HepG2 (cell line): ENCODE data around the gene ARHGAP26. TPM values are rescaled to one million over a fixed set of nuclear protein-coding genes. Genes with fewer than 3 reads are reported as not detected.
A peak's percentile ranks its signal among the peaks of the same experiment; 100 is the strongest.

ENCODE experiments used
- CBX2 ChIP-seq, 2 experiments: fragments of 200-600 bp in 1 of 2; sonication (generic); formaldehyde crosslinking in 1 of 2; IDR thresholded peaks; 2 replicates each; pipeline versions ENCODE4 v1.7.0 to v1.8.1; 2018 to 2022; ENCODE audit warnings: low read depth in 2 of 2, low read length in 1 of 2, mild to moderate bottlenecking in 1 of 2, missing genetic modification reagents in 1 of 2
- CCDC6 ChIP-seq: sonication (generic); formaldehyde crosslinking; IDR thresholded peaks from 2 replicates; pipeline ENCODE4 v1.8.1; 2022; ENCODE audit warnings: mild to moderate bottlenecking, missing genetic modification reagents, moderate library complexity
- DRAP1 ChIP-seq: IDR thresholded peaks from 2 replicates; pipeline ENCODE4 v1.6.1; 2016; ENCODE audit warnings: missing genetic modification reagents, missing compliant biosample characterization
- HINFP ChIP-seq: sonication (generic); formaldehyde crosslinking; IDR thresholded peaks from 2 replicates; pipeline ENCODE4 v1.4.0; 2020; ENCODE audit warnings: low read depth, mild to moderate bottlenecking, missing genetic modification reagents
- KDM1A ChIP-seq: IDR thresholded peaks from 2 replicates; pipeline ENCODE4 v1.6.1; 2016; ENCODE audit warnings: missing compliant biosample characterization
- KLF11 ChIP-seq: IDR thresholded peaks from 2 replicates; pipeline ENCODE4 v1.6.1; 2016; ENCODE audit warnings: missing compliant biosample characterization
- MBNL3 ChIP-seq: fragments of 250-450 bp; sonication (Bioruptor Pico); conservative IDR thresholded peaks from 2 replicates; pipeline ENCODE4 v1.8.0; 2022; ENCODE audit warnings: mild to moderate bottlenecking, inconsistent platforms
- MLLT10 ChIP-seq: sonication (generic); formaldehyde crosslinking; IDR thresholded peaks from 2 replicates; pipeline ENCODE4 v1.4.0; 2020; ENCODE audit warnings: missing genetic modification reagents
- MZF1 ChIP-seq: sonication (generic); formaldehyde crosslinking; IDR thresholded peaks from 2 replicates; pipeline ENCODE4 v1.8.1; 2023; ENCODE audit warnings: mild to moderate bottlenecking, missing genetic modification reagents, borderline replicate concordance
- RFXANK ChIP-seq: IDR thresholded peaks from 2 replicates; pipeline ENCODE4 v1.6.1; 2016
- polyA plus RNA-seq, 8 experiments: library from polyadenylated mRNA; depleted of rRNA in 3 of 8; stranded (reverse) in 7 of 8; unstranded in 1 of 8; fragments of >200 nt; fragmentation: Illumina TruSeq in 4 of 8; extraction: Trizol in 4 of 8; gene quantifications; 2 replicates each; pipeline versions ENCODE4 v1.2.1 to v1.2.3, GENCODE V29; 2011 to 2016; ENCODE audit warnings: low read depth in 4 of 8, missing spikeins in 1 of 8, mixed read lengths in 1 of 8; ENCODE audit not compliant: insufficient read depth in 1 of 8
- total RNA-seq, 5 experiments: library from RNA; depleted of rRNA; stranded (reverse); fragments of >200 nt; fragmentation: Illumina TruSeq; extraction: Trizol; gene quantifications; 2 replicates each; pipeline ENCODE4 v1.2.3, GENCODE V29; 2016; ENCODE audit warnings: low read depth in 1 of 5
- TF ChIP-seq, protein P1 (sequence below): sonication (generic); formaldehyde crosslinking; IDR thresholded peaks from 2 replicates; pipeline ENCODE4 v1.5.1; 2020; ENCODE audit warnings: mild to moderate bottlenecking, missing genetic modification reagents, moderate library complexity
- TF ChIP-seq, protein P2 (sequence below): sonication (generic); formaldehyde crosslinking; IDR thresholded peaks from 2 replicates; pipeline ENCODE4 v1.5.0; 2020; ENCODE audit warnings: mild to moderate bottlenecking, missing genetic modification reagents, borderline replicate concordance
- TF ChIP-seq, protein P3 (sequence below): sonication (generic); formaldehyde crosslinking; IDR thresholded peaks from 2 replicates; pipeline ENCODE4 v1.4.0; 2020; ENCODE audit warnings: mild to moderate bottlenecking, missing genetic modification reagents

ARHGAP26 gene
- total and polyA plus RNA-seq, 2 of the 13 experiments (the other 11 are each of a cell fraction or from before 2014, with no cell fraction given): 9.6 to 18.2 TPM

- TF ChIP-seq, protein P1, sequence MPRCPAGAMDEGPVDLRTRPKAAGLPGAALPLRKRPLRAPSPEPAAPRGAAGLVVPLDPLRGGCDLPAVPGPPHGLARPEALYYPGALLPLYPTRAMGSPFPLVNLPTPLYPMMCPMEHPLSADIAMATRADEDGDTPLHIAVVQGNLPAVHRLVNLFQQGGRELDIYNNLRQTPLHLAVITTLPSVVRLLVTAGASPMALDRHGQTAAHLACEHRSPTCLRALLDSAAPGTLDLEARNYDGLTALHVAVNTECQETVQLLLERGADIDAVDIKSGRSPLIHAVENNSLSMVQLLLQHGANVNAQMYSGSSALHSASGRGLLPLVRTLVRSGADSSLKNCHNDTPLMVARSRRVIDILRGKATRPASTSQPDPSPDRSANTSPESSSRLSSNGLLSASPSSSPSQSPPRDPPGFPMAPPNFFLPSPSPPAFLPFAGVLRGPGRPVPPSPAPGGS (CRISPR knock-in tag): no peak
- TF ChIP-seq MZF1 (CRISPR knock-in tag) (no peak), KDM1A (CRISPR knock-in tag) (peak; percentile 36; the same call in 1 of the 2 replicates), CCDC6 (CRISPR knock-in tag) (no peak), KLF11 (CRISPR knock-in tag) (peak; percentile 76; the same call in 1 of the 2 replicates), RFXANK (no peak), MBNL3 (CRISPR knock-in tag) (no peak), MLLT10 (CRISPR knock-in tag) (no peak), DRAP1 (CRISPR knock-in tag) (peak; percentile 48; the same call in 1 of the 2 replicates), HINFP (peak; percentile 68; the same call in 1 of the 2 replicates), CBX2 (IDR thresholded peaks at IDR 0.05; ENCODE audit: low read depth, low read length) (no peak), CBX2 (CRISPR knock-in tag; IDR thresholded peaks at IDR 0.05; ENCODE audit: low read depth) (no peak)
- TF ChIP-seq, protein P2, sequence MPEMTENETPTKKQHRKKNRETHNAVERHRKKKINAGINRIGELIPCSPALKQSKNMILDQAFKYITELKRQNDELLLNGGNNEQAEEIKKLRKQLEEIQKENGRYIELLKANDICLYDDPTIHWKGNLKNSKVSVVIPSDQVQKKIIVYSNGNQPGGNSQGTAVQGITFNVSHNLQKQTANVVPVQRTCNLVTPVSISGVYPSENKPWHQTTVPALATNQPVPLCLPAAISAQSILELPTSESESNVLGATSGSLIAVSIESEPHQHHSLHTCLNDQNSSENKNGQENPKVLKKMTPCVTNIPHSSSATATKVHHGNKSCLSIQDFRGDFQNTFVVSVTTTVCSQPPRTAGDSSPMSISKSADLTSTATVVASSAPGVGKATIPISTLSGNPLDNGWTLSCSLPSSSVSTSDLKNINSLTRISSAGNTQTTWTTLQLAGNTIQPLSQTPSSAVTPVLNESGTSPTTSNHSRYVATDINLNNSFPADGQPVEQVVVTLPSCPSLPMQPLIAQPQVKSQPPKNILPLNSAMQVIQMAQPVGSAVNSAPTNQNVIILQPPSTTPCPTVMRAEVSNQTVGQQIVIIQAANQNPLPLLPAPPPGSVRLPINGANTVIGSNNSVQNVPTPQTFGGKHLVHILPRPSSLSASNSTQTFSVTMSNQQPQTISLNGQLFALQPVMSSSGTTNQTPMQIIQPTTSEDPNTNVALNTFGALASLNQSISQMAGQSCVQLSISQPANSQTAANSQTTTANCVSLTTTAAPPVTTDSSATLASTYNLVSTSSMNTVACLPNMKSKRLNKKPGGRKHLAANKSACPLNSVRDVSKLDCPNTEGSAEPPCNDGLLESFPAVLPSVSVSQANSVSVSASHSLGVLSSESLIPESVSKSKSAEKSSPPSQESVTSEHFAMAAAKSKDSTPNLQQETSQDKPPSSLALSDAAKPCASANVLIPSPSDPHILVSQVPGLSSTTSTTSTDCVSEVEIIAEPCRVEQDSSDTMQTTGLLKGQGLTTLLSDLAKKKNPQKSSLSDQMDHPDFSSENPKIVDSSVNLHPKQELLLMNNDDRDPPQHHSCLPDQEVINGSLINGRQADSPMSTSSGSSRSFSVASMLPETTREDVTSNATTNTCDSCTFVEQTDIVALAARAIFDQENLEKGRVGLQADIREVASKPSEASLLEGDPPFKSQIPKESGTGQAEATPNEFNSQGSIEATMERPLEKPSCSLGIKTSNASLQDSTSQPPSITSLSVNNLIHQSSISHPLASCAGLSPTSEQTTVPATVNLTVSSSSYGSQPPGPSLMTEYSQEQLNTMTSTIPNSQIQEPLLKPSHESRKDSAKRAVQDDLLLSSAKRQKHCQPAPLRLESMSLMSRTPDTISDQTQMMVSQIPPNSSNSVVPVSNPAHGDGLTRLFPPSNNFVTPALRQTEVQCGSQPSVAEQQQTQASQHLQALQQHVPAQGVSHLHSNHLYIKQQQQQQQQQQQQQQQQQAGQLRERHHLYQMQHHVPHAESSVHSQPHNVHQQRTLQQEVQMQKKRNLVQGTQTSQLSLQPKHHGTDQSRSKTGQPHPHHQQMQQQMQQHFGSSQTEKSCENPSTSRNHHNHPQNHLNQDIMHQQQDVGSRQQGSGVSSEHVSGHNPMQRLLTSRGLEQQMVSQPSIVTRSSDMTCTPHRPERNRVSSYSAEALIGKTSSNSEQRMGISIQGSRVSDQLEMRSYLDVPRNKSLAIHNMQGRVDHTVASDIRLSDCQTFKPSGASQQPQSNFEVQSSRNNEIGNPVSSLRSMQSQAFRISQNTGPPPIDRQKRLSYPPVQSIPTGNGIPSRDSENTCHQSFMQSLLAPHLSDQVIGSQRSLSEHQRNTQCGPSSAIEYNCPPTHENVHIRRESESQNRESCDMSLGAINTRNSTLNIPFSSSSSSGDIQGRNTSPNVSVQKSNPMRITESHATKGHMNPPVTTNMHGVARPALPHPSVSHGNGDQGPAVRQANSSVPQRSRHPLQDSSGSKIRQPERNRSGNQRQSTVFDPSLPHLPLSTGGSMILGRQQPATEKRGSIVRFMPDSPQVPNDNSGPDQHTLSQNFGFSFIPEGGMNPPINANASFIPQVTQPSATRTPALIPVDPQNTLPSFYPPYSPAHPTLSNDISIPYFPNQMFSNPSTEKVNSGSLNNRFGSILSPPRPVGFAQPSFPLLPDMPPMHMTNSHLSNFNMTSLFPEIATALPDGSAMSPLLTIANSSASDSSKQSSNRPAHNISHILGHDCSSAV (CRISPR knock-in tag): no peak
- TF ChIP-seq, protein P3, sequence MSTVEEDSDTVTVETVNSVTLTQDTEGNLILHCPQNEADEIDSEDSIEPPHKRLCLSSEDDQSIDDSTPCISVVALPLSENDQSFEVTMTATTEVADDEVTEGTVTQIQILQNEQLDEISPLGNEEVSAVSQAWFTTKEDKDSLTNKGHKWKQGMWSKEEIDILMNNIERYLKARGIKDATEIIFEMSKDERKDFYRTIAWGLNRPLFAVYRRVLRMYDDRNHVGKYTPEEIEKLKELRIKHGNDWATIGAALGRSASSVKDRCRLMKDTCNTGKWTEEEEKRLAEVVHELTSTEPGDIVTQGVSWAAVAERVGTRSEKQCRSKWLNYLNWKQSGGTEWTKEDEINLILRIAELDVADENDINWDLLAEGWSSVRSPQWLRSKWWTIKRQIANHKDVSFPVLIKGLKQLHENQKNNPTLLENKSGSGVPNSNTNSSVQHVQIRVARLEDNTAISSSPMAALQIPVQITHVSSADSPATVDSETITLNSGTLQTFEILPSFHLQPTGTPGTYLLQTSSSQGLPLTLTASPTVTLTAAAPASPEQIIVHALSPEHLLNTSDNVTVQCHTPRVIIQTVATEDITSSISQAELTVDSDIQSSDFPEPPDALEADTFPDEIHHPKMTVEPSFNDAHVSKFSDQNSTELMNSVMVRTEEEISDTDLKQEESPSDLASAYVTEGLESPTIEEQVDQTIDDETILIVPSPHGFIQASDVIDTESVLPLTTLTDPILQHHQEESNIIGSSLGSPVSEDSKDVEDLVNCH (CRISPR knock-in tag): no peak
These were observed 212.0 kb downstream of the ARHGAP26 start (continued) for GRCh38 chr5:142981886-142982820.
